ENCODE data around the gene NUP188. TPM values are rescaled to one million over a fixed set of nuclear protein-coding genes. Genes with fewer than 3 reads are reported as not detected.

NUP188 gene
- polyA plus RNA-seq, 6 donors from 2014 or later = 20.2 to 30.2 (median 24.7) TPM

DNA sequence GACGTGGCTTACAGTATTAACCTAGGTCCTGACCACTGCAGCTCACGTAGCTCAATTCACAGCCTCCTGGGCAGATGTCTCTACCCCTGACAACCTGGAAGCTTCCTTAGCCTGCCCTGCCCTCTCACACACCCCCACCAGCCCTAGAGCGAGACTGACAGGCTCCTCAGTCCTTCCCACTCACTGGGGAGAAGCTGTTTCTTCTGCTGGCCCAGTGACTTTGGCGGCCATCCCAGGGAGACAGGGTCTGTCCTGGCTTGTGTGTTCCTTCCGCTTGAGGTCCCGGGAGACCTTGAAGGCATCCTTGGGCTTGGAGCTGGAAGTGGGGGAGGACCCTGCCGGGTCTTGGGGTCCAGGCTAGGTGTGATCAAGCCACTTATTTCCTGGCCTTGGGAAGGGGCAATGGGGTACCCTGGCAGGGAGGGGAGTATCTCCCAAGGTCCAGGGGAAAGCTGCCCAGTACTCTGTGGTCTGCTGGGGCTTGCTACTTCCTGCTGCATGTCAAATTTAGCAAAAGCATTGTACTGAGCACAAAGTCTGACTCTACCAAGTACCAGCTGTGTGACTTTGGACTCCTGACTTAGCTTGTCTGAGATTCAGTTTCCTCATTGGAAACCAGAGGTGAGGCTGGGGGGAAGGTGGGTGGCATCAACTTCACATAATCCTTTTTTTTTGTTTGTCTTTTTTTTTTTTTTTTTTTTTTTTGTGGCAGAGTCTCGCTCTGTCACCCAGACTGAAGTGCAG, 90.8 kb downstream of the NUP188 start:
- peaks cover 4 to 7% of the 10 kb centered on the region in 2 donors for H3K36me3 Mint-ChIP-seq
- ATAC-seq (ENCODE audit: low read depth in 2 of 2) (no peak), DNase-seq (no peak)
- H3K4me1 Mint-ChIP-seq = peaks cover 23 to 51% (median 41%) of the 10 kb centered on the region in 3 donors
- H3K27ac Mint-ChIP-seq = peak overlapping the region in 3 of 6 donors; percentile 33 to 65 (median 59)
- H3K4me3 Mint-ChIP-seq = peak overlapping the region; percentile 60 to 99 (median 98)
- H3K9me3 Mint-ChIP-seq = no peaks in the 10 kb centered on the region
- no peaks in the 10 kb centered on the region for H3K27me3 Mint-ChIP-seq

DNA sequence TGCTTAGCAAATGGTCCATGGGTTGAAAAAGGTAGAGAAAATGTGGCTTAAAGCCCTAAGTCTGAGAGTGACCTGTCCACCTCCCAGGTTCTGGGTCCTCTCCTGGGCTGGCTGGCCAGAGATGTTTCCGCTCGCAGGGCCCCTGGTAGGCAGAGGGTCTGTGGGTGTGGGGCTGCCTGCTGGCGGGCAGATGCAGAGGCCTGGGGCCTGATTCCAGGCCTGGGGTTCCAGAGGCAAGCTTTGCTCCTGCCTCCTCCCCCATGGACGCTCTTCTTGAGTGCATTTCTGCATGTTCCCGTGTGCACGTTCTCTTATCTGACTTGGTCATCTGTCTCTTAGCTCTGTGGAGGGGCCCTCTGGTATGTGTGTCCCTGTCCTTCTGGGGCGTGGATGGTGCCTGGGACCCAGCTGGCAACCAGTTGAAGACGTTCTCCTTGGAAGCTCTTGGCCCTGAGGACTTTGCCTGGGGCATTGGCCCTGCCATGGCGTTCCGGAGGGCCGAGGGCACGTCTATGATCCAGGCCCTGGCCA, 92.7 kb downstream of the NUP188 start:
- Mint-ChIP-seq H3K4me3 (peak overlapping the region in 1 of 8 donors; percentile 66), H3K27me3 (no peaks in the 10 kb centered on the region), H3K27ac (no peak overlapping the region), H3K9me3 (no peaks in the 10 kb centered on the region), H3K36me3 (peaks cover 7% of the 10 kb centered on the region in 2 donors), H3K4me1 (peaks cover 23 to 51% (median 40%) of the 10 kb centered on the region in 3 donors)
- no peak for ATAC-seq (ENCODE audit: low read depth in 2 of 2)
- no peak for DNase-seq

DNA sequence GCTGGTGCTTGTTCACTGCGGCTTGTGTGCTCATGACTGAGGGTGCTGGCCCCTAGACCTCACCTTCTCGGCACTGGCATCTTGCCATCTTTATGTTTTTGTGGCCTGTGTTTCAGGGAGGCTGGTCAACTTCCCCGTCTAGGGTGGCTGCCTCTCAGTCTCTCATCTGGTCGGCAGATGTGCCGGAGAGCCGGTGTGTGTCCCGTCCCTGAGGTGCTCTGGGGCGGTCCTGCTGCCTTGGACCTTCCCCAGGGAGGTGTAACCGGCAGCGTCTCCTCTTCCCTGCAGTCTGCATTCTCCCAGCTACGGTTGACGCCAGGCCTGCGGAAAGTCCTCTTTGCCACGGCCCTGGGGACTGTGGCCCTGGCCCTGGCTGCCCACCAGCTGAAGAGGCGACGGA, 94.5 kb downstream of the NUP188 start:
- Mint-ChIP-seq H3K4me1 (peaks cover 12 to 38% (median 24%) of the 10 kb centered on the region in 3 donors), H3K36me3 (peaks cover 7% of the 10 kb centered on the region in 2 donors), H3K27ac (no peak overlapping the region), H3K4me3 (peak overlapping the region in 1 of 8 donors; percentile 25), H3K27me3 (no peaks in the 10 kb centered on the region), H3K9me3 (no peaks in the 10 kb centered on the region)
- no peak for ATAC-seq (ENCODE audit: low read depth in 2 of 2)
- no peak for DNase-seq

DNA sequence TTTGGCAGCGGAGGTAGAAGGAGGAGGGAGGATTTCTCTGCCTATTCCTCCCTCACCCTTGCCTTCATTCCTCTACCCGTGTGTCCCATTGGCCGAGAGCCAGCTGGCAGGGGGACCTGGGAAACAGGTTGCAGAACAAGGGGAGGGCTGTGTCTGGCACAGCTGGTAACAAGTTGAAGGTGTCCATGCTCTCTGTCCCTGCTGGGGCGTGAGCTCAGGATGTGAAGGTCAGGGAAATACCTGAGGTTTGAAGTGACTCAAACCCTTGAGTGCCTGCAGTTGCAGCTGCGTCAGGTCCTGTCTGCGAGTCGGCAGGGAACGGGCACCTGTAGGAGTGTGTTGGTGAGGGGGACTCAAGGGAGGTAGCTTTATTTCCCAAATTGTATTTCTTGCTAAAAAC, 105.1 kb downstream of the NUP188 start:
- Mint-ChIP-seq H3K27ac (no peak overlapping the region), H3K27me3 (no peaks in the 10 kb centered on the region), H3K4me1 (peaks cover 0 to 4% (median 0%) of the 10 kb centered on the region in 3 donors), H3K4me3 (no peak overlapping the region), H3K9me3 (no peaks in the 10 kb centered on the region), H3K36me3 (peaks cover 0 to 7% of the 10 kb centered on the region in 2 donors)
- ATAC-seq (ENCODE audit: low read depth in 2 of 2) (no peak), DNase-seq (no peak)

- Mint-ChIP-seq H3K36me3 (peaks cover 0 to 7% of the 10 kb centered on the region in 2 donors), H3K27me3 (no peaks in the 10 kb centered on the region), H3K27ac (no peak overlapping the region), H3K4me1 (peaks cover 0 to 4% (median 0%) of the 10 kb centered on the region in 3 donors), H3K9me3 (no peaks in the 10 kb centered on the region), H3K4me3 (no peak overlapping the region)
- DNase-seq = no peak
- ATAC-seq (ENCODE audit: low read depth in 2 of 2) = no peak
These were observed 105.5 kb downstream of the NUP188 start for GRCh38 chr9:129053020-129053419.

GRCh38 chr9:129054163-129054851, 106.8 kb downstream of the NUP188 start:
- Mint-ChIP-seq H3K36me3 (peaks cover 0 to 7% of the 10 kb centered on the region in 2 donors), H3K4me1 (peaks cover 0 to 4% (median 0%) of the 10 kb centered on the region in 3 donors), H3K4me3 (no peak overlapping the region), H3K27me3 (no peaks in the 10 kb centered on the region), H3K9me3 (no peaks in the 10 kb centered on the region), H3K27ac (peak overlapping the region in 1 of 6 donors; percentile 51)
- ATAC-seq (ENCODE audit: low read depth in 2 of 2) (no peak), DNase-seq (no peak)

Other genes starting within 250 kb of the NUP188 start
- under 1 TPM in 5 of 6 donors, not detected in 1; 0.12 to 0.92 (median 0.50) TPM for gene PKN3, start 245.2 kb upstream of the NUP188 start, polyA plus RNA-seq (ENCODE audit: low read depth in 6 of 6)
- 10 to 100 TPM; 17.9 to 47.6 (median 43.2) TPM for gene ZDHHC12, start 223.6 kb upstream of the NUP188 start, polyA plus RNA-seq (ENCODE audit: low read depth in 6 of 6)
- gene ZER1, start 175.8 kb upstream of the NUP188 start, polyA plus RNA-seq (ENCODE audit: low read depth in 6 of 6) = 10 to 100 TPM; 30.9 to 43.1 (median 33.0) TPM
- 10 to 100 TPM; 23.8 to 39.7 (median 25.6) TPM for gene TBC1D13, start 160.4 kb upstream of the NUP188 start, polyA plus RNA-seq (ENCODE audit: low read depth in 6 of 6)
- gene ENDOG, start 129.2 kb upstream of the NUP188 start, polyA plus RNA-seq (ENCODE audit: low read depth in 6 of 6) = 10 to 100 TPM in 4 of 6 donors, 1 to 10 TPM in 2; 5.0 to 17.8 (median 14.7) TPM
- gene SPOUT1, start 117.9 kb upstream of the NUP188 start, polyA plus RNA-seq (ENCODE audit: low read depth in 6 of 6) = 10 to 100 TPM; 38.6 to 60.4 (median 52.5) TPM
- gene KYAT1, start 65.7 kb upstream of the NUP188 start, polyA plus RNA-seq (ENCODE audit: low read depth in 6 of 6) = 1 to 10 TPM; 7.0 to 9.7 (median 8.5) TPM
- 10 to 100 TPM in 5 of 6 donors, 1 to 10 TPM in 1; 8.7 to 25.5 (median 14.6) TPM for gene LRRC8A, start 65.6 kb upstream of the NUP188 start, polyA plus RNA-seq (ENCODE audit: low read depth in 6 of 6)
- under 1 TPM in 2 of 6 donors, not detected in 4; 0.34 to 0.39 TPM for gene PHYHD1, start 26.7 kb upstream of the NUP188 start, polyA plus RNA-seq (ENCODE audit: low read depth in 6 of 6)
- gene DOLK, start 96 bp upstream of the NUP188 start, polyA plus RNA-seq (ENCODE audit: low read depth in 6 of 6) = 10 to 100 TPM in 4 of 6 donors, 1 to 10 TPM in 2; 9.3 to 14.2 (median 10.4) TPM
- gene SH3GLB2, start 80.6 kb downstream of the NUP188 start, polyA plus RNA-seq (ENCODE audit: low read depth in 6 of 6) = 10 to 100 TPM; 18.0 to 38.7 (median 30.5) TPM
- gene MIGA2, start 88.9 kb downstream of the NUP188 start, polyA plus RNA-seq (ENCODE audit: low read depth in 6 of 6) = 10 to 100 TPM in 1 of 6 donors, 1 to 10 TPM in 5; 2.7 to 12.8 (median 6.2) TPM
- gene DOLPP1, start 133.4 kb downstream of the NUP188 start, polyA plus RNA-seq (ENCODE audit: low read depth in 6 of 6) = 1 to 10 TPM; 3.2 to 9.7 (median 6.4) TPM
- gene CRAT, start 163.1 kb downstream of the NUP188 start, polyA plus RNA-seq (ENCODE audit: low read depth in 6 of 6) = 10 to 100 TPM in 1 of 6 donors, 1 to 10 TPM in 5; 4.5 to 11.0 (median 7.5) TPM
- gene PTPA, start 163.7 kb downstream of the NUP188 start, polyA plus RNA-seq (ENCODE audit: low read depth in 6 of 6) = 10 to 100 TPM in 5 of 6 donors, 1 to 10 TPM in 1; 8.1 to 18.0 (median 13.5) TPM
- under 1 TPM in 2 of 6 donors, not detected in 4; 0.09 TPM for gene IER5L, start 230.6 kb downstream of the NUP188 start, polyA plus RNA-seq (ENCODE audit: low read depth in 6 of 6)

Data from naive B cell (primary cell).